Thyroid gland (tissue), 4 donors: ENCODE measurements around the gene NAT8.

ENCODE experiments used
- POLR2A ChIP-seq, 2 donors: fragments of 450-650 bp; IDR thresholded peaks; one replicate each; pipeline ENCODE4 v1.6.1; 2017; ENCODE audit warnings: antibody characterized with exemption in 2 of 2, mild to moderate bottlenecking in 2 of 2, moderate library complexity in 1 of 2
- TF ChIP-seq, protein P1 (sequence below), 6 experiments: fragments of 200-600 bp in 3 of 6; fragments of 450-650 bp in 3 of 6; sonication (generic) in 3 of 6; IDR thresholded peaks; one replicate each; pipeline ENCODE4 v1.5.1; 2016 to 2019; ENCODE audit warnings: antibody characterized with exemption in 6 of 6, mild to moderate bottlenecking in 2 of 6, inconsistent platforms in 1 of 6, moderate library complexity in 1 of 6

DNA sequence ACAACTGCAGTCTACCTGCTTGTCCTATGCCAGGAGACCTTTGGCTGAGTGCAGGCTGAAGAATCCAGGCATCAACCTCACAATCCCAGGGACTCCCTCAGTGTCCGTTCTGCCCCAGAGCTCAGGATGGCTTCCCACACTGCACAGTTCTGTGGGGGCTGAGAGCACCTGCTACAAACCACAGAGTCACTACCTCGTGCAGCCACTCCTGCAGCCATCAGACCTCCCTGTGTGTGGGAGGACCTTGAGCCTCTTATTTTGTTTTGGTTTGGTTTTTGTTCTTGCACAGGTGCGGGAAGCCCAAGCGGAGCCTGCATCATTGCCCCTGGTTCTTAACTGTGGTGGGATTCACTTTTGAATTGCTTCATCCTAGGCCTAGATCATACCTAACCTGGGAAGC, 31.0 kb downstream of the NAT8 start:
- TF ChIP-seq, protein P1, sequence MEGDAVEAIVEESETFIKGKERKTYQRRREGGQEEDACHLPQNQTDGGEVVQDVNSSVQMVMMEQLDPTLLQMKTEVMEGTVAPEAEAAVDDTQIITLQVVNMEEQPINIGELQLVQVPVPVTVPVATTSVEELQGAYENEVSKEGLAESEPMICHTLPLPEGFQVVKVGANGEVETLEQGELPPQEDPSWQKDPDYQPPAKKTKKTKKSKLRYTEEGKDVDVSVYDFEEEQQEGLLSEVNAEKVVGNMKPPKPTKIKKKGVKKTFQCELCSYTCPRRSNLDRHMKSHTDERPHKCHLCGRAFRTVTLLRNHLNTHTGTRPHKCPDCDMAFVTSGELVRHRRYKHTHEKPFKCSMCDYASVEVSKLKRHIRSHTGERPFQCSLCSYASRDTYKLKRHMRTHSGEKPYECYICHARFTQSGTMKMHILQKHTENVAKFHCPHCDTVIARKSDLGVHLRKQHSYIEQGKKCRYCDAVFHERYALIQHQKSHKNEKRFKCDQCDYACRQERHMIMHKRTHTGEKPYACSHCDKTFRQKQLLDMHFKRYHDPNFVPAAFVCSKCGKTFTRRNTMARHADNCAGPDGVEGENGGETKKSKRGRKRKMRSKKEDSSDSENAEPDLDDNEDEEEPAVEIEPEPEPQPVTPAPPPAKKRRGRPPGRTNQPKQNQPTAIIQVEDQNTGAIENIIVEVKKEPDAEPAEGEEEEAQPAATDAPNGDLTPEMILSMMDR (IDR thresholded peaks at IDR 0.05) = no peak
- TF ChIP-seq POLR2A (IDR thresholded peaks at IDR 0.05) = no peak
